Caco-2 (cell line): Measurements from ENCODE around the gene PEX26. TPM values are rescaled to one million over a fixed set of nuclear protein-coding genes. Genes with fewer than 3 reads are reported as not detected.
A peak's percentile ranks its signal among the peaks of the same experiment; 100 is the strongest.
"Not testable (repeated sequence)": the region's sequence is repeated elsewhere in the genome, so short reads cannot be mapped to it uniquely, and the experiment has no call there.

ENCODE experiments used
- BruUV-seq: library from RNA; stranded (reverse); fragments of 400-500 nt; replicated peaks from 2 replicates; lab custom pipeline; 2021; lab: Mats Ljungman, UMichigan
- CTCF ChIA-PET: fragments of 300-600 bp; sonication (Branson Sonifier 250); formaldehyde crosslinking; loops from one replicate; lab custom pipeline; 2022; ENCODE audit warnings: antibody characterized with exemption; lab: Charles Lee
- POLR2A ChIA-PET: fragments of 300-600 bp; sonication (Branson Sonifier 250); formaldehyde crosslinking; loops from one replicate; lab custom pipeline; 2022; ENCODE audit warnings: antibody characterized with exemption; lab: Charles Lee
- DNase-seq, 2 experiments: peaks; one replicate each; pipeline versions ENCODE4 v3.0.0 to v3.0.0-alpha.2; 2020 to 2022
- H3K27me3 ChIP-seq: replicated peaks from 2 replicates; pipeline ENCODE4 v1.6.0; 2011; ENCODE audit warnings: low read length; ENCODE audit not compliant: control insufficient read depth, insufficient read depth
- H3K36me3 ChIP-seq: 2 replicates; pipeline ENCODE4 v1.5.1; 2011; ENCODE audit warnings: low read length; ENCODE audit not compliant: control insufficient read depth, insufficient read depth
- H3K4me1 ChIP-seq: fragments of 250-450 bp; sonication (Bioruptor Pico); 2 replicates; pipeline ENCODE4 v1.5.1; 2020; ENCODE audit warnings: mild to moderate bottlenecking
- H3K4me3 ChIP-seq: 2 replicates; pipeline ENCODE4 v1.5.1; 2011; ENCODE audit warnings: low read depth, mild to moderate bottlenecking, control low read depth, low read length
- H3K9me3 ChIP-seq: fragments of 250-450 bp; sonication (Bioruptor Pico); 2 replicates; pipeline ENCODE4 v1.5.1; 2020; ENCODE audit warnings: mild to moderate bottlenecking, moderate library complexity
- H3K27ac Mint-ChIP-seq: one replicate; pipeline ENCODE4 v1.8.0; 2022; ENCODE audit warnings: mixed read lengths; ENCODE audit not compliant: unreplicated experiment
- H3K27me3 Mint-ChIP-seq: one replicate; pipeline ENCODE4 v1.8.0; 2022; ENCODE audit warnings: mixed read lengths; ENCODE audit not compliant: insufficient read depth, unreplicated experiment
- H3K36me3 Mint-ChIP-seq: one replicate; pipeline ENCODE4 v1.8.0; 2022; ENCODE audit warnings: mild to moderate bottlenecking, mixed read lengths; ENCODE audit not compliant: insufficient read depth, unreplicated experiment
- H3K4me1 Mint-ChIP-seq: one replicate; pipeline ENCODE4 v1.8.0; 2022; ENCODE audit warnings: low read depth, mixed read lengths; ENCODE audit not compliant: unreplicated experiment
- H3K4me3 Mint-ChIP-seq: one replicate; pipeline ENCODE4 v1.8.0; 2022; ENCODE audit warnings: mild to moderate bottlenecking, moderate library complexity, mixed read lengths; ENCODE audit not compliant: unreplicated experiment
- H3K9me3 Mint-ChIP-seq: one replicate; pipeline ENCODE4 v1.8.0; 2022; ENCODE audit warnings: mixed read lengths; ENCODE audit not compliant: unreplicated experiment
- CTCF ChIP-seq, 2 experiments: fragments of 200-600 bp in 1 of 2; IDR thresholded peaks; 1 replicate in 1 of 2; 2 replicates in 1 of 2; pipeline versions ENCODE4 v1.5.1 to v1.8.0; 2011 to 2022; ENCODE audit warnings: antibody characterized with exemption in 1 of 2, control low read depth in 1 of 2, inconsistent platforms in 1 of 2, low read depth in 1 of 2, low read length in 1 of 2, mild to moderate bottlenecking in 1 of 2, moderate library complexity in 1 of 2; ENCODE audit not compliant: insufficient read depth in 1 of 2, severe bottlenecking in 1 of 2, unreplicated experiment in 1 of 2
- intact Hi-C: fragments of 100-400 bp; cut with micrococcal nuclease; formaldehyde crosslinking; loops from one replicate; pipeline ENCODE4 v1.10.0; 2022; ENCODE audit not compliant: unreplicated experiment
- total RNA-seq: library from RNA; stranded (reverse); gene quantifications from 2 replicates; pipeline ENCODE4 v1.2.3, GENCODE V29; 2022

PEX26 gene
- total RNA-seq, 1 experiment from 2014 or later = 40.6 TPM

- H3K9me3 Mint-ChIP-seq = no peaks in the 10 kb centered on the region
- ChIA-PET CTCF (interaction anchor here (0.6 to 0.9 kb wide), 3 partner anchors 10 to 111 kb away, joined by 3 to 5 read pairs (median 3); no protein-coding TSS in a partner anchor), POLR2A (interaction anchor here (1.2 kb wide), 1 partner anchor 15 kb away, joined by 5 read pairs; no protein-coding TSS in a partner anchor)
- peaks cover 4% of the 10 kb centered on the region; the same call in 1 of the 2 replicates for H3K4me1 ChIP-seq
- intact Hi-C loops = no loop called here
- peaks cover 5% of the 10 kb centered on the region for H3K36me3 Mint-ChIP-seq
- DNase-seq = no peak
- H3K36me3 ChIP-seq = no peaks in the 10 kb centered on the region
- no peaks in the 10 kb centered on the region for H3K9me3 ChIP-seq
- BruUV-seq = no TSS peak
- H3K4me3 ChIP-seq = no peak overlapping the region
- no peak overlapping the region for H3K4me3 Mint-ChIP-seq
- H3K27ac Mint-ChIP-seq = no peak overlapping the region
- no peaks in the 10 kb centered on the region for H3K4me1 Mint-ChIP-seq
- H3K27me3 Mint-ChIP-seq = no peaks in the 10 kb centered on the region
- no peaks in the 10 kb centered on the region for H3K27me3 ChIP-seq
- no peak for TF ChIP-seq CTCF (IDR thresholded peaks at IDR 0.05; ENCODE audit: insufficient read depth in 1 of 2, low read depth in 1 of 2, low read length in 1 of 2, severe bottlenecking in 1 of 2, unreplicated experiment in 1 of 2)
Measured at GRCh38 chr22:18033204-18033998, 44.4 kb upstream of the PEX26 start.

- Histone ChIP-seq H3K9me3 (no peaks in the 10 kb centered on the region), H3K4me3 (no peak overlapping the region), H3K4me1 (peaks cover 4% of the 10 kb centered on the region; the same call in 1 of the 2 replicates), H3K36me3 (no peaks in the 10 kb centered on the region), H3K27me3 (no peaks in the 10 kb centered on the region)
- TF ChIP-seq CTCF (IDR thresholded peaks at IDR 0.05; ENCODE audit: insufficient read depth in 1 of 2, low read depth in 1 of 2, low read length in 1 of 2, severe bottlenecking in 1 of 2, unreplicated experiment in 1 of 2) = no peak
- ChIA-PET CTCF (interaction anchor here (0.6 to 0.9 kb wide), 3 partner anchors 11 to 112 kb away, joined by 3 to 5 read pairs (median 3); no protein-coding TSS in a partner anchor), POLR2A (interaction anchor here (1.2 kb wide), 1 partner anchor 14 kb away, joined by 5 read pairs; no protein-coding TSS in a partner anchor)
- Mint-ChIP-seq H3K36me3 (peaks cover 5% of the 10 kb centered on the region), H3K27me3 (no peaks in the 10 kb centered on the region), H3K4me3 (no peak overlapping the region), H3K4me1 (no peaks in the 10 kb centered on the region), H3K27ac (no peak overlapping the region), H3K9me3 (no peaks in the 10 kb centered on the region)
- intact Hi-C loops = no loop called here
- no peak for DNase-seq
- no TSS peak for BruUV-seq
Measured at GRCh38 chr22:18034076-18034475, 43.7 kb upstream of the PEX26 start.

GRCh38 chr22:18035751-18036150 is 42.0 kb upstream of the PEX26 start:
- no peaks in the 10 kb centered on the region for H3K27me3 Mint-ChIP-seq
- H3K27ac Mint-ChIP-seq = no peak overlapping the region
- BruUV-seq = no TSS peak
- H3K4me1 Mint-ChIP-seq = no peaks in the 10 kb centered on the region
- H3K9me3 ChIP-seq = no peaks in the 10 kb centered on the region
- H3K36me3 ChIP-seq = no peaks in the 10 kb centered on the region
- H3K27me3 ChIP-seq = no peaks in the 10 kb centered on the region
- no peak for TF ChIP-seq CTCF (IDR thresholded peaks at IDR 0.05; ENCODE audit: insufficient read depth in 1 of 2, low read depth in 1 of 2, low read length in 1 of 2, severe bottlenecking in 1 of 2, unreplicated experiment in 1 of 2)
- no peak overlapping the region for H3K4me3 Mint-ChIP-seq
- DNase-seq = no peak
- H3K4me3 ChIP-seq = no peak overlapping the region
- CTCF ChIA-PET = no interaction called here
- POLR2A ChIA-PET = no interaction called here
- intact Hi-C loops = no loop called here
- H3K9me3 Mint-ChIP-seq = no peaks in the 10 kb centered on the region
- H3K4me1 ChIP-seq = peaks cover 4% of the 10 kb centered on the region; the same call in 1 of the 2 replicates
- peaks cover 11% of the 10 kb centered on the region for H3K36me3 Mint-ChIP-seq

- POLR2A ChIA-PET = interaction anchor here (0.7 kb wide), 1 partner anchor 222 kb away, joined by 3 read pairs; no protein-coding TSS in a partner anchor
- H3K4me3 ChIP-seq, intact Hi-C loops, H3K4me1 ChIP-seq, H3K9me3 Mint-ChIP-seq, CTCF ChIA-PET, H3K27me3 Mint-ChIP-seq, H3K4me3 Mint-ChIP-seq, BruUV-seq, H3K9me3 ChIP-seq, H3K36me3 ChIP-seq, H3K27me3 ChIP-seq, H3K27ac Mint-ChIP-seq, H3K4me1 Mint-ChIP-seq: not testable (repeated sequence)
- H3K36me3 Mint-ChIP-seq = peaks cover 11% of the 10 kb centered on the region
- DNase-seq = peak in 1 of 2 experiments; percentile 57
Measured at GRCh38 chr22:18040898-18041297, 36.9 kb upstream of the PEX26 start.
